ENCODE results near the gene CZIB. TPM values are rescaled to one million over a fixed set of nuclear protein-coding genes. Genes with fewer than 3 reads are reported as not detected.

Gene CZIB
- total RNA-seq, 1 donor from 2014 or later: 59.8 TPM

DNA sequence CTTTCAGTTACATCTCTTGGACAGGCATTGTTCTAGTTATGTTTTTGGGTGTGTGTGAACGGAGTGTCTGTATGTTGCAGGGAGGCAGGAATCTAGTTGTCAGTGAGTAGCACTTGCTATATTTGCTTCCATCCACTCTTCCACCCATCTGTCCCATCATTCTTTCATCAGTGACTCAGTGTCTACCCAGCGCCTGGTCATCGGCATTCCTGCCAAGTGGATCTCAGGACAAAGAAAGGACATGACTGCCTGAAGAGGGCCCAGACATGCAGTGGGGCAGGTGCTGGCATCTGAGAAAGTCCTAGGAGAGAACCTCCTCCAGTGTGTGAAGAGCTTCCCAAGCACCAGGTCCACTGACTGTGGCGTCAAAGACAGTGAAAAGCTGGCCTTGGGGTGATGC, 45.1 kb upstream of the CZIB start:
- H3K4me3 Mint-ChIP-seq (ENCODE audit: unreplicated experiment): no peak overlapping the region

DNA sequence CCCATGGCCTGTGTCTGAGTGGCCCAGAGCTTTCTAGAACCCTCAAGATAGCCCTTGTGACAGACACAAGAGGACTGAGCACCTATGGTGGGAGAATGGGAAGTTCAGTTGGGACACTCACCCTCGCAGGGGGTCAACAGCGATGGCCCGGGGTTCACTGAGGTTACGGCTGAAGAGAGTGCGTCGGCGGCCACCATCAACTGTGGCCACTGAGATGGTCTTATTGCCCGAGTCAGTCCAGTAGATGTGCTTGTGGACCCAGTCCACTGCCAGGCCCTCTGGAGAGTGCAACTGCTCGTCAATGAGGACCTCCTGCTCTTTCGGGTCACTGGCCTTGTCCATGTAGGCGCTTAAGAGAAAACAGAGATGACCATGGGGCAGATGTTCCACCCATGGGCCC, 43.6 kb upstream of the CZIB start:
- H3K27ac Mint-ChIP-seq (ENCODE audit: unreplicated experiment): no peak overlapping the region
- H3K9me3 Mint-ChIP-seq (ENCODE audit: unreplicated experiment): no peaks in the 10 kb centered on the region

More for the DNA sequence above, 45.1 kb upstream of the CZIB start:
- TF ChIP-seq, protein P1, sequence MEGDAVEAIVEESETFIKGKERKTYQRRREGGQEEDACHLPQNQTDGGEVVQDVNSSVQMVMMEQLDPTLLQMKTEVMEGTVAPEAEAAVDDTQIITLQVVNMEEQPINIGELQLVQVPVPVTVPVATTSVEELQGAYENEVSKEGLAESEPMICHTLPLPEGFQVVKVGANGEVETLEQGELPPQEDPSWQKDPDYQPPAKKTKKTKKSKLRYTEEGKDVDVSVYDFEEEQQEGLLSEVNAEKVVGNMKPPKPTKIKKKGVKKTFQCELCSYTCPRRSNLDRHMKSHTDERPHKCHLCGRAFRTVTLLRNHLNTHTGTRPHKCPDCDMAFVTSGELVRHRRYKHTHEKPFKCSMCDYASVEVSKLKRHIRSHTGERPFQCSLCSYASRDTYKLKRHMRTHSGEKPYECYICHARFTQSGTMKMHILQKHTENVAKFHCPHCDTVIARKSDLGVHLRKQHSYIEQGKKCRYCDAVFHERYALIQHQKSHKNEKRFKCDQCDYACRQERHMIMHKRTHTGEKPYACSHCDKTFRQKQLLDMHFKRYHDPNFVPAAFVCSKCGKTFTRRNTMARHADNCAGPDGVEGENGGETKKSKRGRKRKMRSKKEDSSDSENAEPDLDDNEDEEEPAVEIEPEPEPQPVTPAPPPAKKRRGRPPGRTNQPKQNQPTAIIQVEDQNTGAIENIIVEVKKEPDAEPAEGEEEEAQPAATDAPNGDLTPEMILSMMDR (IDR thresholded peaks at IDR 0.05): no peak
- Mint-ChIP-seq H3K36me3 (ENCODE audit: unreplicated experiment) (peaks cover 3% of the 10 kb centered on the region), H3K27me3 (ENCODE audit: unreplicated experiment) (no peaks in the 10 kb centered on the region), H3K27ac (ENCODE audit: unreplicated experiment) (no peak overlapping the region), H3K4me1 (ENCODE audit: unreplicated experiment) (no peaks in the 10 kb centered on the region), H3K9me3 (ENCODE audit: unreplicated experiment) (no peaks in the 10 kb centered on the region)
- no peak for DNase-seq (ENCODE audit: extremely low spot score, unreplicated experiment)

DNA sequence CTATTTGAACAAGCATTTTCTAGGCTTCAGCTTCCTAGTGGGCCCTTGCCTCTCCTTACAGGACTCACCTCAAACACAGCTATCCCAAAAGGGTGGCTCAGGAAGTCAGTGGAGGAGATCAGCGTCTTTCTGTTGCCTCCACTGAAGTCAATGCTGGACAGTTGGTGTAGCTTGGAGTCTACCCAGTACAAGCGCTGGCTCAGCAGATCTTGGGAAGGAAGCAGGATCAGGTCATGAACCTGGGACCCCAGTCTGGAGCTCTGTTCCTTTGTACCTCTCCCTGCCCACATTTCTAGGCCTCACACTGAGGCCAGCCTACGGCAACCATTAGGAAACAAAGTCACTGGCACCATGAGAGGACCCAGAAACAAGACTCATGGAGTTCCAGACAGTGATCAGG, 41.6 kb upstream of the CZIB start:
- Mint-ChIP-seq H3K36me3 (ENCODE audit: unreplicated experiment) (peaks cover 3% of the 10 kb centered on the region), H3K9me3 (ENCODE audit: unreplicated experiment) (no peaks in the 10 kb centered on the region), H3K27me3 (ENCODE audit: unreplicated experiment) (no peaks in the 10 kb centered on the region), H3K27ac (ENCODE audit: unreplicated experiment) (no peak overlapping the region), H3K4me3 (ENCODE audit: unreplicated experiment) (no peak overlapping the region), H3K4me1 (ENCODE audit: unreplicated experiment) (no peaks in the 10 kb centered on the region)
- DNase-seq (ENCODE audit: extremely low spot score, unreplicated experiment): no peak
- TF ChIP-seq, protein P1 (IDR thresholded peaks at IDR 0.05): no peak

More for the DNA sequence above, 43.6 kb upstream of the CZIB start:
- no peaks in the 10 kb centered on the region for H3K4me1 Mint-ChIP-seq (ENCODE audit: unreplicated experiment)
- TF ChIP-seq, protein P1 (IDR thresholded peaks at IDR 0.05): no peak
- peaks cover 3% of the 10 kb centered on the region for H3K36me3 Mint-ChIP-seq (ENCODE audit: unreplicated experiment)
- no peak for DNase-seq (ENCODE audit: extremely low spot score, unreplicated experiment)
- H3K4me3 Mint-ChIP-seq (ENCODE audit: unreplicated experiment): no peak overlapping the region
- no peaks in the 10 kb centered on the region for H3K27me3 Mint-ChIP-seq (ENCODE audit: unreplicated experiment)

DNA sequence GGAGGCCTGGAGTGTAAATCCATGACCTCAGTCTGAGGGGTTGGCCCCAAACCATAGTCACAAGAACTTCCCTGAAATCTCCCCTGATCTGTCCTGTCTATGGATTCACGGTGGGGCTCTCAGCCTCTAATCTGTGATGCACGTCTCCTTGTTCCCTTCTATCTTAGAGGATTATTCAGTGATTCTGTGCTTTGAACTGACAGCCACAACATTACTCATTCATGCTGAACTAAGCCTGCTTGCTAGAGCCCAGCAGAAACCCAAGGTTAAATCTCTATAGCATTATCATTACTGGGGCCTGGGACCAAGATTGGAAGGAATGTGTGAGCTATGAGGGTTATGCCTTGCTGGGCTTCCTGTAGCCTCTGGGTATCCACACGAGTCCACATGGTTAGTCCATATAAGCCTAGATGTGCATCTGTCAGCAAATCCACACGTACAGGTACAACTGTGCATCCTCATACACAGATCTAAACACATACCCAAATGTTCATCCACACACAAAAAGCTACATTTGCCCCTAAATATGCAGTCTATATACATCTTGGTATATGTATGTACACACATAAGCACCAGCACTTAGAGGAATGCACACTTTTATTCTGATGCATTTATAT, 40.3 kb upstream of the CZIB start:
- no peak overlapping the region for H3K27ac Mint-ChIP-seq (ENCODE audit: unreplicated experiment)
- DNase-seq (ENCODE audit: extremely low spot score, unreplicated experiment): no peak
- H3K36me3 Mint-ChIP-seq (ENCODE audit: unreplicated experiment): peaks cover 3% of the 10 kb centered on the region
- no peak overlapping the region for H3K4me3 Mint-ChIP-seq (ENCODE audit: unreplicated experiment)
- TF ChIP-seq, protein P1 (IDR thresholded peaks at IDR 0.05): no peak
- no peaks in the 10 kb centered on the region for H3K9me3 Mint-ChIP-seq (ENCODE audit: unreplicated experiment)
- no peaks in the 10 kb centered on the region for H3K4me1 Mint-ChIP-seq (ENCODE audit: unreplicated experiment)
- no peaks in the 10 kb centered on the region for H3K27me3 Mint-ChIP-seq (ENCODE audit: unreplicated experiment)

DNA sequence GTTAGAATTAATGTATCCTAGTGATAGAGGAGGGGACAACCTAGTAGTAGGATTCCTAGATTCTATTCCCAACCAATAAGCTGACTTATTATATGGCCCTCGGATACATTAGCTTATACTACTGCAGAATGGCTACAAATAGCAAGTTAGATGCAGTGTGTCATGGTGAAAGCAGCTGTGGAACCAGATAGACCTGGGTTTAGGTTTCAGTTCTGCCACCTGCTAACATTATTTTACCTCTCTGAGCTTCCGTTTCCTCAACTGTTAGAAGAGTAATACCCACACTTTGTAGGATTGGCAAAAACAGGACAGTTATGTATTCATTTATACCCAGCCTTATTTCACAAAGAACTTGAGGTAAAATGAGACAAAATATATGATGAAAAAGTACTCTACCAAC, 39.5 kb upstream of the CZIB start:
- no peak overlapping the region for H3K27ac Mint-ChIP-seq (ENCODE audit: unreplicated experiment)
- H3K4me1 Mint-ChIP-seq (ENCODE audit: unreplicated experiment): no peaks in the 10 kb centered on the region
- H3K27me3 Mint-ChIP-seq (ENCODE audit: unreplicated experiment): no peaks in the 10 kb centered on the region
- H3K9me3 Mint-ChIP-seq (ENCODE audit: unreplicated experiment): no peaks in the 10 kb centered on the region
- DNase-seq (ENCODE audit: extremely low spot score, unreplicated experiment): no peak
- TF ChIP-seq, protein P1 (IDR thresholded peaks at IDR 0.05): no peak
- H3K36me3 Mint-ChIP-seq (ENCODE audit: unreplicated experiment): peaks cover 3% of the 10 kb centered on the region
- no peak overlapping the region for H3K4me3 Mint-ChIP-seq (ENCODE audit: unreplicated experiment)

Measured in osteocyte (in vitro differentiated cells).